ENCODE results near the gene NRP1.

DNA sequence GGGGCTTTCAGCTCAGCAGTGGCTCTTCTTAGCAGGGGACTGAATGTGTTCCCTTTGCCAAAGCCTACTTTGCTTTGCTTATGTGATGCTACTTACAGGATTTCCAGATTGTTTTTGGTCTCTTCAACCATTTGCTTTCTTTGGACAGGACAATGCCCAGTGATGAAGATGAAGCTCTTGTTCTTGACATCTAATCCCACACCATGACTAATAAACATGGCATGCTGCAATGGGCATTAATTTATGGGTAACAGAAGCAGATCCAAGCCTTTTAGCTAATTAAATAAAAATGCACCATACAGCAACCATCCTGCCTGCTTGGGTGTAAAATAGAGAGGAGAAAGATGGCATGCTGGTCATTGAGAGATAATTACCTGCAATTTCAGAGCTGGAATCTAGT, 200.9 kb downstream of the NRP1 start:
- TF ChIP-seq, protein P1, sequence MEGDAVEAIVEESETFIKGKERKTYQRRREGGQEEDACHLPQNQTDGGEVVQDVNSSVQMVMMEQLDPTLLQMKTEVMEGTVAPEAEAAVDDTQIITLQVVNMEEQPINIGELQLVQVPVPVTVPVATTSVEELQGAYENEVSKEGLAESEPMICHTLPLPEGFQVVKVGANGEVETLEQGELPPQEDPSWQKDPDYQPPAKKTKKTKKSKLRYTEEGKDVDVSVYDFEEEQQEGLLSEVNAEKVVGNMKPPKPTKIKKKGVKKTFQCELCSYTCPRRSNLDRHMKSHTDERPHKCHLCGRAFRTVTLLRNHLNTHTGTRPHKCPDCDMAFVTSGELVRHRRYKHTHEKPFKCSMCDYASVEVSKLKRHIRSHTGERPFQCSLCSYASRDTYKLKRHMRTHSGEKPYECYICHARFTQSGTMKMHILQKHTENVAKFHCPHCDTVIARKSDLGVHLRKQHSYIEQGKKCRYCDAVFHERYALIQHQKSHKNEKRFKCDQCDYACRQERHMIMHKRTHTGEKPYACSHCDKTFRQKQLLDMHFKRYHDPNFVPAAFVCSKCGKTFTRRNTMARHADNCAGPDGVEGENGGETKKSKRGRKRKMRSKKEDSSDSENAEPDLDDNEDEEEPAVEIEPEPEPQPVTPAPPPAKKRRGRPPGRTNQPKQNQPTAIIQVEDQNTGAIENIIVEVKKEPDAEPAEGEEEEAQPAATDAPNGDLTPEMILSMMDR (IDR thresholded peaks at IDR 0.05): no peak
- TF ChIP-seq POLR2A (IDR thresholded peaks at IDR 0.05) (no peak), EP300 (IDR thresholded peaks at IDR 0.05) (no peak)
